GM20000 (cell line): ENCODE data around the gene GCAT.

ENCODE experiments used
- DNase-seq: peaks from one replicate; pipeline ENCODE4 v3.0.0; 2012; ENCODE audit warnings: low spot score
- CTCF ChIP-seq: IDR thresholded peaks from 2 replicates; pipeline ENCODE4 v1.5.1; 2012; ENCODE audit warnings: mild to moderate bottlenecking, control low read depth; ENCODE audit errors: extremely low read depth, missing control alignments

Gene GCAT

GRCh38 chr22:37764622-37765021 lies 43.1 kb upstream of the GCAT start:
- DNase-seq: no peak
- no peak for TF ChIP-seq CTCF

DNA sequence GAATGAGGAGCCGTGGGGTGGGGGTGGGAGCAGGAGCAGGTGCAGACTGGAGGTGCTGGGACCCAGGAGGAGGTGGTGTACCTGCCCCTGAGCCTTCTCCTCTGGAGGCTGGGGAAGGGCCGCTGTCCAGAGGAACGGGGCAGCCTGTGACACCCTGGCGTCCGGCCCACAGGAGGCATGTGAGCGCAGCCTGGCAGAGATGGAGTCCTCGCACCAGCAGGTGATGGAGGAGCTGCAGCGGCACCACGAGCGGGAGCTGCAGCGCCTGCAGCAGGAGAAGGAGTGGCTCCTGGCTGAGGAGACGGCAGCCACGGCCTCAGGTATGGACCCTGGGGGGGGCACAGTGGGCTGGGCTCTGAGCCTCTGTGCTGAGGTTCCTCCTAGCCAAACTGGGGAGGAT lies 42.2 kb upstream of the GCAT start:
- TF ChIP-seq CTCF: no peak

GRCh38 chr22:37765953-37766576 lies 41.7 kb upstream of the GCAT start:
- TF ChIP-seq CTCF: no peak
- no peak for DNase-seq

More for the DNA sequence above, 42.2 kb upstream of the GCAT start:
- no peak for DNase-seq

- peak; percentile 4 for TF ChIP-seq CTCF
These were observed 39.5 kb upstream of the GCAT start for GRCh38 chr22:37768273-37768672.

DNA sequence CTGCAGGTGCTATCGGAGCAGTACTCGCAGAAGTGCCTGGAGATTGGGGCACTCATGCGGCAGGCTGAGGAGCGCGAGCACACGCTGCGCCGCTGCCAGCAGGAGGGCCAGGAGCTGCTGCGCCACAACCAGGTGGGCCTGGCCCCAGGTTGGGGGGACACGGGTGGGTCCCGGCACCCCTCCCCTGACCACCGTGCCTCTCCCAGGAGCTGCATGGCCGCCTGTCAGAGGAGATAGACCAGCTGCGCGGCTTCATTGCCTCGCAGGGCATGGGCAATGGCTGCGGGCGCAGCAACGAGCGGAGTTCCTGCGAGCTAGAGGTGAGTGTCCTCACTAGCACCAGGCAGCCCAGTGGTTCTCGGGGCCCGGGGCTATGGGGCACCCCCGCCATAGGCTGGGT lies 38.7 kb upstream of the GCAT start:
- no peak for TF ChIP-seq CTCF
- DNase-seq: no peak

More at GRCh38 chr22:37768273-37768672, 39.5 kb upstream of the GCAT start:
- DNase-seq: no peak

DNA sequence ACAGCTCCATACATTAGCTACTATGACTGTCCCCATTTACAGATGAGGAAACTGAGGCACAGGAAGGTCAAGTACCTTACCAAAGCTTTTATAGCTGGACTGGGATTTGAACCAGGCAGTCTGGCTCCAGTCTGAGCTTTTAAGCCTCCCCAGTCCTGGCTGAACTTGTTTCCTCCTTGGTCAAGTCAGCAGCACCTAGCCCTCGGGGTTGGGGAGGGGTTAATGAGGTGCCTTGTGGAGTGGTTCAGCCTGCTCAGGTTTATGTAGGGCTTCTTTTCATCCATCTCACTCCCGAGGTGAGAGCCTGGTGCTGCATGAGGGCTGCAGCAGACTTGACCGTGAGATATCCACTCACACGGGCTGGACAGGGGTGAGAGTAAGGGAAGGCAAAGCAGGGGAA lies 36.7 kb upstream of the GCAT start:
- TF ChIP-seq CTCF: no peak
- no peak for DNase-seq

DNA sequence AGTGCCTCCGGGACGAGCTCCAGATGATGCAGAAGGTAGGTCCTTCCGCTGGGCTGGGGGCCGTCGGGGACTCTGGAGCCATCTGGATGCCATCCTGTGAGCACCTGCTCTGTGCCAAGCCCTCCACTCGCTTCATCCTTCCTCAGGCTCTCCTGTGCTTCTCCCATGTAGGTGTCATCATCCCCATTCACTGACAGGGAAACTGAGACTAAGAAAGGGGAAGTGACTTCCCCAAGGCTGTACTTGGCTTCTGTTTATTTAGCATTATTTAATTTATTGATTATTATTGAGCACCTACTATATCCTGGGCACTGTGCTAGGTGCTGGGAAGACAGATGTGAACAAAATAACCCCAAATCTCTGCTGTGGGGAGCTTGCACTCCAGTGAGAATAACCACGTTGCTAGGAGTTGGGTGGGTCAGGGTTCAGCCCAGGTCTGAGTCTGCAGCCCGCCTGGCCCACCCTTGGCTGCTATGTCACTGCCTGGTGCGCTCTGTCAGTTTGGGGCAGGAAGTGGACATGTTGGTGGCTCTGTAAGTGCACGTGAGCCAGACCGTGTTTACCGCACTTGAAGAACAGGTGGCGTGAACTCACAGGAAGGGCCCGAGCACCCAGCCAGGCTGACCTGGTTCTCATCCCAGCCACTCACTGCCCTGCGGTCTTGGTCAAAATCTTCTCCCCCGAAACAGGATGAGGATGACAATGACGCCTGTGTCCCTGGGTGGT lies 35.9 kb upstream of the GCAT start:
- DNase-seq: no peak
- no peak for TF ChIP-seq CTCF
